SH-SY5Y (cell line): Measurements from ENCODE around the gene C14orf119.

Experiments used
- GATA2 ChIP-seq: IDR thresholded peaks from 2 replicates; pipeline ENCODE4 v1.6.1; 2011; ENCODE audit warnings: mild to moderate bottlenecking, low read depth, low read length
- GATA3 ChIP-seq: IDR thresholded peaks from 2 replicates; pipeline ENCODE4 v1.6.1; 2011; ENCODE audit warnings: low read depth, mild to moderate bottlenecking, low read length, moderate library complexity

GRCh38 chr14:23117371-23118020, 22.2 kb downstream of the C14orf119 start:
- TF ChIP-seq GATA2 (no peak), GATA3 (no peak)
